Right lobe of liver (tissue), 6 donors: Measurements from ENCODE around the gene SLC37A1. TPM values are rescaled to one million over a fixed set of nuclear protein-coding genes. Genes with fewer than 3 reads are reported as not detected.

Source experiments
- ATAC-seq, 4 donors: fragments of 200-7000 bp; cut with Tn5 transposase; one replicate each; pipeline ENCODE4 v1.9.1; 2020; ENCODE audit warnings: mild to moderate bottlenecking in 4 of 4, moderate library complexity in 4 of 4
- DNase-seq, 3 donors: peaks; one replicate each; pipeline ENCODE4 v3.0.0-alpha.2; 2020
- H3K27ac ChIP-seq, 3 donors: fragments of 200-600 bp; one replicate each; pipeline ENCODE4 v1.8.0; 2022
- H3K27me3 ChIP-seq, 2 donors: fragments of 200-600 bp; one replicate each; pipeline ENCODE4 v1.8.0; 2022
- H3K36me3 ChIP-seq, 4 donors: fragments of 200-600 bp; sonication (generic) in 1 of 4; one replicate each; pipeline versions ENCODE4 v1.5.1 to v1.8.0; 2017 to 2022; ENCODE audit warnings: control low read depth in 1 of 4
- H3K4me1 ChIP-seq, 4 donors: fragments of 200-600 bp; sonication (generic) in 1 of 4; one replicate each; pipeline versions ENCODE4 v1.5.1 to v1.8.0; 2017 to 2022; ENCODE audit warnings: control low read depth in 1 of 4
- H3K4me3 ChIP-seq, 3 donors: fragments of 200-600 bp; one replicate each; pipeline ENCODE4 v1.8.0; 2022
- H3K9me3 ChIP-seq, 4 donors: fragments of 200-600 bp; sonication (generic) in 1 of 4; one replicate each; pipeline versions ENCODE4 v1.5.1 to v1.8.0; 2017 to 2022; ENCODE audit warnings: control low read depth in 1 of 4
- POLR2A ChIP-seq: fragments of 450-650 bp; IDR thresholded peaks from one replicate; pipeline ENCODE4 v1.6.1; 2017; ENCODE audit warnings: antibody characterized with exemption, mild to moderate bottlenecking
- WGBS: methylation state at CpG from one replicate; pipeline ENCODE4 v1.1.6; 2018; ENCODE audit warnings: low coverage, low lambda C conversion rate; ENCODE audit not compliant: insufficient coverage; ENCODE audit errors: missing lambda C conversion rate; 5-methylcytosine and 5-hydroxymethylcytosine counted together
- intact Hi-C, 2 donors: fragments of 100-400 bp; cut with DNase I; formaldehyde crosslinking; loops; one replicate each; pipeline versions ENCODE4 v1.11.2 to v1.14.1; 2022
- total RNA-seq, 6 experiments: library from RNA; depleted of rRNA in 2 of 6; stranded (reverse); fragments of >200 nt in 2 of 6; fragmentation: NEBNext Ultra II Directional in 3 of 6; extraction: Animal tissue kit (Norgen Biotek cat#: 25700) in 3 of 6; gene quantifications; one replicate each; pipeline versions ENCODE4 v1.1.0 to v1.2.4, GENCODE V29; 2016 to 2023
- TF ChIP-seq, protein P1 (sequence below), 4 donors: fragments of 200-600 bp in 3 of 4; fragments of 450-650 bp in 1 of 4; IDR thresholded peaks; one replicate each; pipeline versions ENCODE4 v1.5.1 to v1.8.0; 2016 to 2022; ENCODE audit warnings: antibody characterized with exemption in 4 of 4, mild to moderate bottlenecking in 2 of 4
- donor health status: DM: no; HTN: yes; CAD: no.
- donor health status: DM: no; HTN: no; CAD: no.
- donor health status: DM: no; HTN: no; CAD: no.
- donor health status: DM: no; HTN: yes; CAD: no.
- donor health status: DM: no; HTN: yes; CAD: no.

The SLC37A1 gene
- total RNA-seq, 6 experiments from 2014 or later: 2.5 to 10.8 (median 6.2) TPM

DNA sequence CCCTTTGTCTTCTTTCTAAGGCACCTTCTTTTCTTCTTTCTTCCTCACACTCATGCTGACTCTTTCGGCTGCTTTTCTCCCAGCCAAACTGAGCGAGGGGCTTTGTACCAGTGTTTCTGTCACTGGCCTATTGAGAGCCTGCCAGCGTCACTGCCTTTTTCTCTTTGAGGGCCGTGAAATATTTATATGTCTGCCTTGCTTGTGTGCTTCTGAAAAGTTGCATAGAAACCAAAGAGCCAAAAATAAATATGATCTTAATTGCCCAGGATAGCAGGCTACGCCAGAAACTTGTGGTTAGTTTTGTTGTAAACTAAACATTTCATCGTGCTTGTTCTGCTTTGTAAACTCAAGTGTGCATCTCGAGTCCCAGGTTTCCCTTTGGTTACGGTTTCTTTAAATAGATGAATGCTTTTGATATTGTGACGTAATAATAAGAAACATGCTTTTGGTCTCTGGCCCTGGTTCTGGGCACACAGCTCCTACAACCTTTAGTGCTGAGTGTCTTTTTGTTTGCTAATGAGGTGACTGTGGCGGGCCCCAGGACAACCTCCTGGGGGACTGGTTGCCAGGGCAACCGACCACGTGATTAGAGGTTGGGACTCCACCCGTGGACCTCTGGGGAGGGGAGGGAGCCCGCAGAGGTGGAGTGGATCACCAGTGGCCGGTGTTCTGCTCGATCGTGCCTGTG is 10.8 kb downstream of the SLC37A1 start:
- 50% methylated on average over 11 of the region's 17 CpGs for WGBS

DNA sequence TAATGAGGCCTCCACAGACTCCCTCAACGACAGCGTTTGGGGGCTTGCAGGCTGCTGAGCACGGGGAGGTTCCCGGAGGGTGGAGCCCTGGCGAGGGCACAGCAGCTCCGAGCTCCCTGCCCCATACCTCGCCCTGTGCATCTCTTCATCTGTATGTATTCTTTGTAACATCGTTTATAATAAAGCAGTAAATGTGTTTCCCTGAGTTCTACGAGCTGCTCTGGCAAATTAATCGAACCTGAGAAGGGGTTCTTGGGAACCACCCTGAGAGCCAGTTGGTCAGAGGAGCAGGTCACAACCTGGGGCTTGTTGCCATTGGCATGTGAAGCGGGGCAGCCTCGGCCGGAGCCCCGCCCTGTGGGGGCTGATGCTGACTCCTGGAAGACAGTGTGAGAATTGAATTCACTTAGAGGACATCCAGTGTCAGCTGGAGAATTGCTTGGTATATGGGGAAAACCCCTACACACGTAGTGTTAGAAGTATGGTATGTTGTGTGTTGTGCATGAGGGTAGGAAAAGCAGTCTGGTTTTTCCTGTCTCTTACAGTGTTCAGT is 11.5 kb downstream of the SLC37A1 start:
- DNase-seq: no peak
- intact Hi-C loops: no loop called here
- H3K27me3 ChIP-seq: no peaks in the 10 kb centered on the region
- ATAC-seq: no peak
- H3K9me3 ChIP-seq: no peaks in the 10 kb centered on the region
- TF ChIP-seq, protein P1, sequence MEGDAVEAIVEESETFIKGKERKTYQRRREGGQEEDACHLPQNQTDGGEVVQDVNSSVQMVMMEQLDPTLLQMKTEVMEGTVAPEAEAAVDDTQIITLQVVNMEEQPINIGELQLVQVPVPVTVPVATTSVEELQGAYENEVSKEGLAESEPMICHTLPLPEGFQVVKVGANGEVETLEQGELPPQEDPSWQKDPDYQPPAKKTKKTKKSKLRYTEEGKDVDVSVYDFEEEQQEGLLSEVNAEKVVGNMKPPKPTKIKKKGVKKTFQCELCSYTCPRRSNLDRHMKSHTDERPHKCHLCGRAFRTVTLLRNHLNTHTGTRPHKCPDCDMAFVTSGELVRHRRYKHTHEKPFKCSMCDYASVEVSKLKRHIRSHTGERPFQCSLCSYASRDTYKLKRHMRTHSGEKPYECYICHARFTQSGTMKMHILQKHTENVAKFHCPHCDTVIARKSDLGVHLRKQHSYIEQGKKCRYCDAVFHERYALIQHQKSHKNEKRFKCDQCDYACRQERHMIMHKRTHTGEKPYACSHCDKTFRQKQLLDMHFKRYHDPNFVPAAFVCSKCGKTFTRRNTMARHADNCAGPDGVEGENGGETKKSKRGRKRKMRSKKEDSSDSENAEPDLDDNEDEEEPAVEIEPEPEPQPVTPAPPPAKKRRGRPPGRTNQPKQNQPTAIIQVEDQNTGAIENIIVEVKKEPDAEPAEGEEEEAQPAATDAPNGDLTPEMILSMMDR (IDR thresholded peaks at IDR 0.05): no peak
- TF ChIP-seq POLR2A: no peak
- 54% methylated on average over 5 of the region's 15 CpGs for WGBS
- H3K4me1 ChIP-seq: peaks cover 0 to 42% (median 15%) of the 10 kb centered on the region in 4 donors
- peaks cover 0 to 5% (median 0%) of the 10 kb centered on the region in 4 donors for H3K36me3 ChIP-seq
- peak overlapping the region in 2 of 3 donors; percentile 8 to 78 for H3K27ac ChIP-seq
- no peak overlapping the region for H3K4me3 ChIP-seq

More for the DNA sequence above, 10.8 kb downstream of the SLC37A1 start:
- H3K27me3 ChIP-seq: no peaks in the 10 kb centered on the region
- ATAC-seq (no peak), DNase-seq (no peak)
- peak overlapping the region in 2 of 3 donors; percentile 8 to 78 for H3K27ac ChIP-seq
- H3K4me1 ChIP-seq: peaks cover 0 to 42% (median 15%) of the 10 kb centered on the region in 4 donors
- intact Hi-C loops: no loop called here
- TF ChIP-seq POLR2A: no peak
- TF ChIP-seq, protein P1 (IDR thresholded peaks at IDR 0.05): no peak
- H3K36me3 ChIP-seq: peaks cover 0 to 7% (median 0%) of the 10 kb centered on the region in 4 donors
- H3K9me3 ChIP-seq: no peaks in the 10 kb centered on the region
- no peak overlapping the region for H3K4me3 ChIP-seq

DNA sequence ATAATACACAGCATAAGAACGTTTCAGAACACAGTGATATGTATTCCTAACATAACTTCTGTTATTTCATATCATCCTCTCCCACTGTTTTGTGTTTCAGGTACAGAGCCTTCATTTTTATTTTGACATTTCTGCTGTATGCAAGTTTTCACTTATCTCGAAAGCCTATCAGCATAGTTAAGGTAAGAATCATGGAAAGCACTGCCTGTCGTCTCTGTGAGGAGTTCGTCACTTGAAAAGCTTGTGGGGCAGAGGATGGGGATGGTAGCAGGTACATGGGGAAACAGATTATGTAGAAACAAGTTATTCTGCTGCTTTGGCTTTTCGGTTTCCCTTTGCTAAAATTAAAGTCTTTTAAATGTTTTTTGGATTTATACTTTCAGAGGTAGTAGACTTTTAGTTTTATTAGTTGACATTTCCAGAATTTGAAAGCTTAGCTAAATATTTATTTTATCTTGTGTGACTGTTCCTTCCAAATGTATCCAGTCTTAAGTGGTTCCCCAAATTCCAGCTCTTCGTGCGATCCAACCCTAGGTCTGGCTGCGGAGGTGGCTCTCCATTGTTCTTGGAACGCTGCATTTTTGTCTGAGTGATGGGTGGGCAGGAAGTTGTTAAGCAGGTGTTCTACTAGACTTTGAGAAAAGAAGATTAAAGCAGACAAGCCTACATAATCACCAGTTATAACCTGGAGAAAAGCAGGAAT is 12.2 kb downstream of the SLC37A1 start:
- no peak overlapping the region for H3K4me3 ChIP-seq
- TF ChIP-seq, protein P1 (IDR thresholded peaks at IDR 0.05): no peak
- no peak for TF ChIP-seq POLR2A
- H3K27ac ChIP-seq: peak overlapping the region in 2 of 3 donors; percentile 74 to 78

DNA sequence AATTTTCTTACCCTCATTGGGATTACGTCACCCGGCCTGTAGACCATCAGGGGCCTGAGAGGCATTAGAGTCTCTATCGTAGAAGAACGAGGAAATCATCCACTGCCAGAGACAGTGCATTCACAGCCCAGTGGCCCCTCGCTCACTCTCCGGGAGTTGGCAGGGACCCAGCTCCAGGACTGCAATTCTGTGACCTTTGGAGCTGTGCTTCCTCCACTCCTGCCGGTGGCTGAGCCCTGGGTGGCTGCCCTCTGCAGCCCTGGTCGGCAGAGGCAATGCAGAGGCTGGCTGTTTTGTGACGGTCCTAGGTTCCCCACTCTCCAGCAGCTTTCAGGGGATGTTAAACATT is 12.7 kb downstream of the SLC37A1 start:
- no peaks in the 10 kb centered on the region for H3K9me3 ChIP-seq
- DNase-seq (peak; percentile 90 to 93 (median 91)), ATAC-seq (peak; percentile 89 to 94 (median 91))
- H3K4me1 ChIP-seq: peaks cover 0 to 42% (median 15%) of the 10 kb centered on the region in 4 donors
- WGBS: 29% methylated on average over 6 of the region's 9 CpGs
- H3K27ac ChIP-seq: peak overlapping the region; percentile 74 to 82 (median 78)
- H3K36me3 ChIP-seq: peaks cover 0 to 5% (median 0%) of the 10 kb centered on the region in 4 donors
- TF ChIP-seq, protein P1 (IDR thresholded peaks at IDR 0.05): no peak
- TF ChIP-seq POLR2A: peak; percentile 40
- intact Hi-C loops: no loop called here
- no peak overlapping the region for H3K4me3 ChIP-seq
- H3K27me3 ChIP-seq: no peaks in the 10 kb centered on the region

More for the DNA sequence above, 12.2 kb downstream of the SLC37A1 start:
- ATAC-seq (peak in 2 of 4 donors; percentile 2 to 26), DNase-seq (no peak)
- peaks cover 0 to 5% (median 0%) of the 10 kb centered on the region in 4 donors for H3K36me3 ChIP-seq
- no peaks in the 10 kb centered on the region for H3K9me3 ChIP-seq
- no peaks in the 10 kb centered on the region for H3K27me3 ChIP-seq
- intact Hi-C loops: no loop called here
- peaks cover 0 to 42% (median 15%) of the 10 kb centered on the region in 4 donors for H3K4me1 ChIP-seq
- WGBS: 41% methylated on average over 9 of the region's 9 CpGs
